OCI-LY7 (cell line): Measurements from ENCODE around the gene UQCRC1.

Experiments used
- EZH2phosphoT487 ChIP-seq: fragments of 200-600 bp; sonication (generic); IDR thresholded peaks from 2 replicates; pipeline ENCODE4 v1.6.1; 2018; ENCODE audit warnings: low read depth, borderline replicate concordance, mild to moderate bottlenecking, mixed run types, antibody characterized with exemption, low read length, moderate library complexity, mixed read lengths
- TF ChIP-seq, protein P1 (sequence below): fragments of 200-600 bp; sonication (generic); conservative IDR thresholded peaks from 2 replicates; pipeline ENCODE4 v1.5.1; 2014; ENCODE audit warnings: mild to moderate bottlenecking, antibody characterized with exemption, low read length, moderate library complexity, mixed read lengths

DNA sequence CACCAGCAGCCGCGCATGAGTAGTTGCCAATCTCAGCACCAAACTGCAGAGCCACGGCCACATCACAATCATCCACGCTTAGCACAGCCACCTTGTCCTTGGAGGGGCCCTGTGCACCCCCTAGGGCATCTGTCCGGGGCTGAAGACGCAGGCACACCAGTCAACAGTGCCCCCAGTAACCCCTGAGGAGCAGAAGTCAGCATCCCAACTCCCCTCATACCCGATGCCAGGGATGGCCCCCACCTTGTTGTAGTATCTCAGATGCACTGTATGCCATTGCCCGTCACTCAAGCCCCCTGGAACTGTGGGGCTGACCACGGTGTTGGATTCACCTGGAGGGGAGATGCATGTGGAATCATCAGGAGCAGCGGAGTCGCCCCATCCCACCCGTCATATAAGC is 45.6 kb upstream of the UQCRC1 start:
- TF ChIP-seq, protein P1, sequence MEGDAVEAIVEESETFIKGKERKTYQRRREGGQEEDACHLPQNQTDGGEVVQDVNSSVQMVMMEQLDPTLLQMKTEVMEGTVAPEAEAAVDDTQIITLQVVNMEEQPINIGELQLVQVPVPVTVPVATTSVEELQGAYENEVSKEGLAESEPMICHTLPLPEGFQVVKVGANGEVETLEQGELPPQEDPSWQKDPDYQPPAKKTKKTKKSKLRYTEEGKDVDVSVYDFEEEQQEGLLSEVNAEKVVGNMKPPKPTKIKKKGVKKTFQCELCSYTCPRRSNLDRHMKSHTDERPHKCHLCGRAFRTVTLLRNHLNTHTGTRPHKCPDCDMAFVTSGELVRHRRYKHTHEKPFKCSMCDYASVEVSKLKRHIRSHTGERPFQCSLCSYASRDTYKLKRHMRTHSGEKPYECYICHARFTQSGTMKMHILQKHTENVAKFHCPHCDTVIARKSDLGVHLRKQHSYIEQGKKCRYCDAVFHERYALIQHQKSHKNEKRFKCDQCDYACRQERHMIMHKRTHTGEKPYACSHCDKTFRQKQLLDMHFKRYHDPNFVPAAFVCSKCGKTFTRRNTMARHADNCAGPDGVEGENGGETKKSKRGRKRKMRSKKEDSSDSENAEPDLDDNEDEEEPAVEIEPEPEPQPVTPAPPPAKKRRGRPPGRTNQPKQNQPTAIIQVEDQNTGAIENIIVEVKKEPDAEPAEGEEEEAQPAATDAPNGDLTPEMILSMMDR, result no peak
- no peak for TF ChIP-seq EZH2phosphoT487
